Activated T-helper 1 cell treated with anti-CD3 and anti-CD28 coated beads, Interleukin-12 subunit alpha, Interleukin-12 subunit beta, Interleukin-2, Interleukin-4 antibody, amounts not matched to agents 30 ng/mL and 10 ng/mL and 1 ng/mL, durations not matched to agents 14 hours and 24 hours and 36 hours (primary cell): ENCODE measurements around the gene OSBPL9. TPM values are rescaled to one million over a fixed set of nuclear protein-coding genes. Genes with fewer than 3 reads are reported as not detected.
"Not testable (repeated sequence)": the region's sequence is repeated elsewhere in the genome, so short reads cannot be mapped to it uniquely, and the experiment has no call there.

Source experiments
- DNase-seq: peaks from one replicate; pipeline ENCODE4 v3.0.0; 2021; ENCODE audit warnings: low spot score
- H3K27ac Mint-ChIP-seq: one replicate; pipeline ENCODE4 v1.8.0; 2021; ENCODE audit warnings: mild to moderate bottlenecking, mixed read lengths
- H3K27me3 Mint-ChIP-seq: one replicate; pipeline ENCODE4 v1.8.0; 2022; ENCODE audit warnings: mild to moderate bottlenecking, moderate library complexity, mixed read lengths; ENCODE audit not compliant: insufficient read depth
- H3K36me3 Mint-ChIP-seq: one replicate; pipeline ENCODE4 v1.8.0; 2021; ENCODE audit warnings: low read depth, mixed read lengths
- H3K4me1 Mint-ChIP-seq: one replicate; pipeline ENCODE4 v1.8.0; 2021; ENCODE audit warnings: low read depth, mixed read lengths
- H3K4me3 Mint-ChIP-seq: one replicate; pipeline ENCODE4 v1.8.0; 2021; ENCODE audit warnings: mild to moderate bottlenecking, moderate library complexity, mixed read lengths
- H3K9me3 Mint-ChIP-seq: one replicate; pipeline ENCODE4 v1.8.0; 2021; ENCODE audit warnings: mixed read lengths
- intact Hi-C: fragments of 100-400 bp; cut with micrococcal nuclease; formaldehyde crosslinking; loops from one replicate; pipeline ENCODE4 v1.15.1; 2024
- total RNA-seq: library from RNA; stranded (reverse); gene quantifications from 2 replicates; pipeline ENCODE4 v1.2.3, GENCODE V29; 2022

Gene OSBPL9
- total RNA-seq, 1 donor from 2014 or later = 48.1 TPM

DNA sequence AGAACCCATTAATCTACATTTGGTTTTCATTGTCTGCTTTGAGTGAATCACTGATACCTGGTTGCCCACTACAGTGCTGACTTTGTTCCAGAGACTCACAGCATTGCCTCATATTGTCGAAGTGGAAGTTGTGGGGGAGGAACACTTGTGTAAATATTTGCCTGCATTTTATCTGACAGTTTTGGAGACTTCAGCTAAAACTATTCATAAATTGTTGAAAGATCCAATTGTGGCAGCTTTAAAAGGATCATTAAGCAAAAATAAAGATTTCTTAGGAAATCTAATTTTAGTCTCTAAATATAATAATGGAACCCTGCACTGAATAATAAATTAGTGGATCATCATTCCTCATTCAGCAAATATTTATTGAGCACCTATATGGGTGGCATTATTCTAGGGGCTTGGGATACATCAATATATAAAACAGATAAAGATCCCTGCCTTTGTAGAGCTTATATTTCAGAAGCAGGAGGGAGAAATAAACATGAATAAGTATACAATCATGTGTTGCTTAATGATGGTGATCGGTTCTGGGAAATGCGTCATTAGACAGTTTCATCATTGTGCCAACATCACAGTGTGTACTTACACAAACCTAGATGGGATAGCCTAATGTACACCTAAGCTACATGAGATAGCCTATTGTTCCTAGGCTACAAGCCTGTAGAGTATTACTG is 73.5 kb downstream of the OSBPL9 start:
- Mint-ChIP-seq H3K4me1 (peaks cover 6% of the 10 kb centered on the region), H3K27ac (no peak overlapping the region), H3K9me3 (no peaks in the 10 kb centered on the region), H3K36me3 (no peaks in the 10 kb centered on the region), H3K4me3 (no peak overlapping the region), H3K27me3 (no peaks in the 10 kb centered on the region)
- DNase-seq = no peak
- intact Hi-C loops = no loop called here

DNA sequence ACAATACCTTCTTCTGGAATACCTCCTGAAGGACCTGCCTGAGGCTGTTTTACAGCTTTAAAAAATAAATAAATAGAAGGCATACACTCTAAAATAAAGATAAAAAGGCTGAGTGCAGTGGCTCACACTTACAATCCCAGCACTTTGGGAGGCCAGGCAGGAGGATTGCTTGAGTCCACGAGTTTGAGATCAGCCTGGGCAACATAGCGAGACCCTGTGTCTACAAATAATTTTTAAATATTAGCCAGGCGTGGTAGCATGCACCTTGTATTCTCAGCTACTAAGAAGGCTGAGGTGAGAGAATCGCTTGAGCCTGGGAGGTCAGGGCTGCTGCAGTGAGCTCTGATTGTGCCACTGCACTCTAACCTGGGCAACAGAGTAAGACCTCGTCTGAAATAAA is 75.0 kb downstream of the OSBPL9 start:
- Mint-ChIP-seq H3K4me3 (no peak overlapping the region), H3K9me3 (no peaks in the 10 kb centered on the region)

GRCh38 chr1:51693419-51694155 is 76.7 kb downstream of the OSBPL9 start:
- peaks cover 6% of the 10 kb centered on the region for H3K4me1 Mint-ChIP-seq
- DNase-seq = no peak
- H3K27me3 Mint-ChIP-seq = no peaks in the 10 kb centered on the region
- H3K4me3 Mint-ChIP-seq = no peak overlapping the region
- no peak overlapping the region for H3K27ac Mint-ChIP-seq
- no peaks in the 10 kb centered on the region for H3K36me3 Mint-ChIP-seq
- no peaks in the 10 kb centered on the region for H3K9me3 Mint-ChIP-seq
- intact Hi-C loops = no loop called here

More for the DNA sequence above, 75.0 kb downstream of the OSBPL9 start:
- Mint-ChIP-seq H3K27me3 (no peaks in the 10 kb centered on the region), H3K27ac (no peak overlapping the region), H3K4me1 (peaks cover 6% of the 10 kb centered on the region), H3K36me3 (no peaks in the 10 kb centered on the region)
- intact Hi-C loops = no loop called here
- no peak for DNase-seq

GRCh38 chr1:51697166-51697565 is 80.3 kb downstream of the OSBPL9 start:
- Mint-ChIP-seq H3K36me3 (no peaks in the 10 kb centered on the region), H3K4me1 (no peaks in the 10 kb centered on the region), H3K27ac (no peak overlapping the region), H3K4me3 (no peak overlapping the region), H3K27me3 (no peaks in the 10 kb centered on the region), H3K9me3 (no peaks in the 10 kb centered on the region)
- no peak for DNase-seq
- intact Hi-C loops = no loop called here

- H3K4me3 Mint-ChIP-seq = no peak overlapping the region
- no peak for DNase-seq
- no peaks in the 10 kb centered on the region for H3K36me3 Mint-ChIP-seq
- no peaks in the 10 kb centered on the region for H3K9me3 Mint-ChIP-seq
- no peaks in the 10 kb centered on the region for H3K4me1 Mint-ChIP-seq
- H3K27ac Mint-ChIP-seq = no peak overlapping the region
- intact Hi-C loops = no loop called here
- no peaks in the 10 kb centered on the region for H3K27me3 Mint-ChIP-seq
These were observed 82.5 kb downstream of the OSBPL9 start for GRCh38 chr1:51699391-51699790.

DNA sequence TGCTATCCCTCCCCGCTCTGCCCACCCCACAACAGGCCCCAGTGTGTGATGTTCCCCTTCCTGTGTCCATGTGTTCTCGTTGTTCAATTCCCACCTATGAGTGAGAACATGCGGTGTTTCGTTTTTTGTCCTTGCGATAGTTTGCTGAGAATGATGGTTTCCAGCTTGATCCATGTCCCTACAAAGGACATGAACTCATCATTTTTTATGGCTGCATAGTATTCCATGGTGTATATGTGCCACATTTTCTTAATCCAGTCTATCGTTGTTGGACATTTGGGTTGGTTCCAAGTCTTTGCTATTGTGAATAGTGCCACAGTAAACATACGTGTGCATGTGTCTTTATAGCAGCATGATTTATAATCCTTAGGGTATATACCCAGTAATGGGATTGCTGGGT is 84.9 kb downstream of the OSBPL9 start:
- H3K9me3 Mint-ChIP-seq, DNase-seq, H3K36me3 Mint-ChIP-seq, H3K27me3 Mint-ChIP-seq, intact Hi-C loops, H3K4me3 Mint-ChIP-seq, H3K4me1 Mint-ChIP-seq, H3K27ac Mint-ChIP-seq: not testable (repeated sequence)

DNA sequence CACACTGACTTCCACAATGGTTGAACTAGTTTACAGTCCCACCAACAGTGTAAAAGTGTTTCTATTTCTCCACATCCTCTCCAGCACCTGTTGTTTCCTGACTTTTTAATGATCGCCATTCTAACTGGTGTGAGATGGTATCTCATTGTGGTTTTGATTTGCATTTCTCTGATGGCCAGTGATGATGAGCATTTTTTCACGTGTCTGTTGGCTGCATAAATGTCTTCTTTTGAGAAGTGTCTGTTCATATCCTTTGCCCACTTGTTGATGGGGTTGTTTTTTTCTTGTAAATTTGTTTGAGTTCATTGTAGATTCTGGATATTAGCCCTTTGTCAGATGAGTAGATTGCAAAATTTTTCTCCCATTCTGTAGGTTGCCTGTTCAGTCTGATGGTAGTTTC is 85.3 kb downstream of the OSBPL9 start:
- H3K9me3 Mint-ChIP-seq, H3K27me3 Mint-ChIP-seq, H3K36me3 Mint-ChIP-seq, H3K4me1 Mint-ChIP-seq, intact Hi-C loops, H3K27ac Mint-ChIP-seq, DNase-seq, H3K4me3 Mint-ChIP-seq: not testable (repeated sequence)

DNA sequence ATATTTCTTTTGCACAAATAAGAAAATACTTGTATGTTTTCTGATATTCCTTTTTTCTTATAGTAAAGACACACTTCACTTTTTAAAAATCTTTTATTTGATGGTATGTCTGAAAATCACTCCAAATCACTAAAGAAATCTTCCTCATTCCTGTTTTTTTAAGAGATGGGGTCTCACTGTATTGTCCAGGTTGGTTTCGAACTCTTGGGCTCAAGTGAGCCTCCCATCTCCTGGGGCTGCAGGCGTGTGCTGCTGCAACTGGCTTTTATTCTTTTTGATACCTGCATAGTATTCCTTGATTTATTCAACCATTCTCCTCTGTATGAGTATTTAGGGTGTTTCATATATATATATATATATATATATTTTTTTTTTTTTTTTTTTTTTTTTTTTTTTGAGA is 88.1 kb downstream of the OSBPL9 start:
- no peaks in the 10 kb centered on the region for H3K9me3 Mint-ChIP-seq
- no peaks in the 10 kb centered on the region for H3K4me1 Mint-ChIP-seq
- no peaks in the 10 kb centered on the region for H3K36me3 Mint-ChIP-seq
- no peak overlapping the region for H3K4me3 Mint-ChIP-seq
- no peaks in the 10 kb centered on the region for H3K27me3 Mint-ChIP-seq
- DNase-seq = no peak
- no peak overlapping the region for H3K27ac Mint-ChIP-seq
- intact Hi-C loops = no loop called here

DNA sequence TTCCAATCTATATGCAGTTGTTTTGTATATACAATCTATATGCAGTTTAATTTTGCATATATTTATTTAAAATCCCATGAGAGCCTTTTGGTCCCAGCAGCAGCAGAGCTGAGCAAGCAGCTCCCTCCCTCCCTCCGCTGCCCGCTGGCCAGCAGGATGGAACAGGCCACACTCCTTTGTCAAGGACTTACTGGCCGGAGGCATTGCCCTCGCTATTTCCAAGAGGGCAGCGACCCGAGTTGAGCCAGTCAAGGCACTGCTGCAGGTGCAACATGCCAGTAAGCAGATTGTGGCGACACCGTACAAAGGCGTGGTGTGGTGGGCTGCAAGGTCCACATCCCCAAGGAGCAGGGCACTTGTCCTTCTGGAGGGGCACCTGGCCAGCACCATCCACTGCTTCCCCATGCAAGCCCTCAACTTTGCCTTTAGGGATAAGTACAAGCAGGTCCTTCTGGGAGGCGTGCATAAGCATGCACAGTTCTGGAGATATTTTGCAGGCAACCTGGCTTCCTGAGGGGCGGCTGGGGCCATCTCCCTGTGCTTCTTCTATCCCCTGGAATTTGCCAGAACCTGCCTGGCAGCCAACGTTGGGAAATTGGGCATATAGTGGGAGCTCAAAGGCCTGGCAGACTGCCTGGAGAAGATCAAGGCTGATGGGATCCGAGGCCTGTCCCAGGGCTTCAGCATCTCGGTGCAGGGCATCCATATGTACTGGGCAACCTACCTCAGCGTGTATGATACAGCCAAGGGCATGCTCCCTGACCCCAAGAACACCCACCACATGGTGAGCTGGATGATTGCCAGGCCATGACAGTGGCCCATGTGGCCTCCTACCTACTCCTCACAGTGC is 92.2 kb downstream of the OSBPL9 start:
- H3K9me3 Mint-ChIP-seq = no peaks in the 10 kb centered on the region
- DNase-seq = no peak
- no peak overlapping the region for H3K4me3 Mint-ChIP-seq
- no peak overlapping the region for H3K27ac Mint-ChIP-seq
- no peaks in the 10 kb centered on the region for H3K27me3 Mint-ChIP-seq
- H3K36me3 Mint-ChIP-seq = no peaks in the 10 kb centered on the region
- intact Hi-C loops = no loop called here
- no peaks in the 10 kb centered on the region for H3K4me1 Mint-ChIP-seq

GRCh38 chr1:51709951-51710350 is 93.1 kb downstream of the OSBPL9 start:
- Mint-ChIP-seq H3K36me3 (no peaks in the 10 kb centered on the region), H3K27ac (no peak overlapping the region), H3K27me3 (no peaks in the 10 kb centered on the region), H3K4me3 (no peak overlapping the region), H3K4me1 (no peaks in the 10 kb centered on the region), H3K9me3 (no peaks in the 10 kb centered on the region)
- intact Hi-C loops = no loop called here
- no peak for DNase-seq

- no peaks in the 10 kb centered on the region for H3K36me3 Mint-ChIP-seq
- no peaks in the 10 kb centered on the region for H3K4me1 Mint-ChIP-seq
- intact Hi-C loops = no loop called here
- peaks cover under 1% of the 10 kb centered on the region for H3K9me3 Mint-ChIP-seq
- no peaks in the 10 kb centered on the region for H3K27me3 Mint-ChIP-seq
- no peak overlapping the region for H3K4me3 Mint-ChIP-seq
- no peak overlapping the region for H3K27ac Mint-ChIP-seq
- no peak for DNase-seq
These were observed 95.7 kb downstream of the OSBPL9 start for GRCh38 chr1:51712590-51712989.

GRCh38 chr1:51714374-51715019 is 97.6 kb downstream of the OSBPL9 start:
- Mint-ChIP-seq H3K27ac (no peak overlapping the region), H3K9me3 (peaks cover 5% of the 10 kb centered on the region), H3K4me1 (peaks cover 8% of the 10 kb centered on the region), H3K4me3 (no peak overlapping the region), H3K27me3 (no peaks in the 10 kb centered on the region), H3K36me3 (no peaks in the 10 kb centered on the region)
- DNase-seq = no peak
- intact Hi-C loops = no loop called here

- intact Hi-C loops = no loop called here
- Mint-ChIP-seq H3K4me3 (no peak overlapping the region), H3K9me3 (peaks cover 5% of the 10 kb centered on the region), H3K27ac (no peak overlapping the region), H3K4me1 (peaks cover 8% of the 10 kb centered on the region), H3K27me3 (no peaks in the 10 kb centered on the region), H3K36me3 (no peaks in the 10 kb centered on the region)
- DNase-seq = no peak
These were observed 98.5 kb downstream of the OSBPL9 start for GRCh38 chr1:51715369-51715768.
